Stimulated activated CD8-positive, alpha-beta memory T cell treated with anti-CD3 and anti-CD28 coated beads, Interleukin-15, amount 100 ng/mL, for 4 hours (primary cell): ENCODE results near the gene SOCS6.

Source experiments
- DNase-seq, 2 donors: peaks; one replicate each; pipeline ENCODE4 v3.0.0-alpha.2; 2020; ENCODE audit warnings: low read depth in 2 of 2

Gene SOCS6

DNA sequence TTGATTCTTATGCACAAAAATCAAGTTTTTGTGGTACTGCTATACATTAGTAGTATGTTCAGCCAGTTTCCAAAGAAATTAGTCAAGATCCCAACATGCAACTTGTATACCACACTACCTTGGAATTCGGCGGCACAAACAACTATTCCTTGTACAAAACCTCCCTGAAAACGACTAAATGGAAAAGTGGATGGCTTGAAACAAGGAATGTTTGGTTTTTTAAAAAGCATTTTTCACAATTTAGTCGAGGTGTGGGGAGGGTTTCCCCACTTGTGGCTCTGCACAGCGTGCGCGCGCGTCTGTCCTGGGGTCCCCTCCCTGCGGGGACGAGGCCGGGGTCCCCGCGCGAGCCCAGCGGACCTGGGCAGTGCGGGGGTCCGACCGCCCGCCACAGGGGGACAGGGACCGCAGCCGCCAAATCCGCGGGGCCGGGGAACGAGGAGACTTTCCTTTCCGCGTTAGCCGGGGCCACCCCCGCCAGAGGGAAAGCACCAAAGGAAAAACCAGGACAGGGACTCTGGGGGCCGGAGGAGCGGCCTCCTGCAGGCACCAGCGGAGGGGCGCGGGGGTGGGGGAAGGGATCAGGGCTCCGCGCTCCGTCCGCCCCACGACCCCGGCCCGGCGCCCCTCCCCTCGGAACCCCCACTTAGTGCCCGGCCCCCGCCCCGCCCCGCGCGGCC is 534 bp upstream of the SOCS6 start:
- DNase-seq = no peak

DNA sequence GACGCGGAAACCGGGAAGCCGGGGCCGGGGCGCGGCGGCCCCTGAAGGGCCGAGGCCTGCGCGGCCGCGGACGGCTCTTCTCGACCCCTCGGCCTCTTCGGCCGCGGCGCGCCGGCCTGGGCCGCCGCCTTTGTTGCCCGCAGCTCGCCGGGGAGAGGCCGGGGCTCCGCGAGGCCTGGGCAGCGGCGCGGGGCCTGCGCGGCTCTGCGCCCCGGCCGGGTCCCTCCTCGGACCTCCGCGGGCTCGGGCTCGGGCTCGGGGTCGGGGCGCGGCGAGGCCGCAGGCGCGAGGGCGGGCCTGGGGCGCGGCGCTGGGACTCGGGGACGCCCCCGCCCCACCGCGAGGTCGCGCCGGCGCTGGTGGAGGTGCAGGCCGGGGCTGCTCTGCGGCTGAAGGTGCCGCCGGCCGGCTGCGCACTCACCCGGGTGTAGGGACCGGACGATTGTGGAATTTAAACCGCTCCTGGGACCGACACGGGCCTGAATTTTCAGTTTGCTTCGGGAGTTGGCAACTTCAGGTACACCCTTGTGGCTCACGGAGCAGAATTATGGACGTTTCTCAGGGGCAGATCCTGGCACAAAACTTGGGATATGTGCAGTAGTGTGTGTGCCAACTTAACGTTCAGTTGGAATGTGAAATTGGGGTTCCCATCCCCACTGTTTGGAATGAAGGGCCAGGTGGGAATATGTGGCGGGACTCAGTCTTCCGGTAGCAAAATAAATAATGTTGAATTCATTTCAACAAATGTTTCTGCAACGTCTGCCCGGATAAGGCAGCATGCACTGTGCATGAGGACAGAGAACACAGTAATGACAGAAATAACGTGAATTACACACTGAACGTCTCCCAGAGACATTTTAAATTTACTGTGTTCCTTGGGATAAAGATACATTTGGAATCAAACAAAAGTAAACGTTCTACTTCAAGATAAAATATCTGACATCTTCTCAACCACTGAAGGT is 787 bp downstream of the SOCS6 start:
- DNase-seq = no peak

DNA sequence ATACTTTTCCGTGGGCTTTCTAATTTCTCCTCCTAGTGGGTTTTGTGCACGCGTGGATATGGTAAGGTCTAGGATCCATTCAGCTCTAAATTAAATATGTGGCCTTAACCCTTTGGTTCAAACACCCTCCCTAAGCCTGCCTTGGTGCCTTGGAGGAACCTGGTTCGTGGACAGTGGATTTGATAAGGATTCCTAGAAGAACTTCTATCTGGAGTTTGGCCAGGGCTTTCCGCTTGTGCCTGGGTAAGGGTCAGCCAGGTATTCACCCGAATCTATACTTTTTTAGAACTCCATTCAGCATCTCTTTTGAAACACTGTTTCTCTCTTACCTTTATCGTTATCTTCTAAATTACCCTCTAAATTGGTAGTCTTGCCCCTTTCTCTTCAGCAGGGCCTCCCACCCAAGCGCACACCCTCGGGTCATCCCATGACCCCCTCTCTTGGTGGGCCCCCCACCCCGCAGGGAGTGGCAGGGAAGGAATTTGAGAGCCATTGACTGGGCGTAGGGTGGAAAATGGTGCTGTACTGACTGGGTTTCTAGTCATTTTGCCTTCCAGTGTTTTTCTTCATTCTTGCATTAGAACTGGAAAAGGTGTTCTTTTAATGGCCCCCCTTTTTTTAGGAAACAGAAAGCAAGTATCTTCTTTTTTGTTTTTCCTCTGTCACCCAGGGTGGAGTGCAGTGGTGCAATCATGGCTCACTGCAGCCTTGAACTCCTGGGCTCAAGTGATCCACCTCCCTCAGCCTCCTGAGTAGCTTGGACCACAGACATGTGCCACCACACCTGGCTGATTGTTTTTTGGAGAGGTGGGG is 1.8 kb downstream of the SOCS6 start:
- DNase-seq = no peak

DNA sequence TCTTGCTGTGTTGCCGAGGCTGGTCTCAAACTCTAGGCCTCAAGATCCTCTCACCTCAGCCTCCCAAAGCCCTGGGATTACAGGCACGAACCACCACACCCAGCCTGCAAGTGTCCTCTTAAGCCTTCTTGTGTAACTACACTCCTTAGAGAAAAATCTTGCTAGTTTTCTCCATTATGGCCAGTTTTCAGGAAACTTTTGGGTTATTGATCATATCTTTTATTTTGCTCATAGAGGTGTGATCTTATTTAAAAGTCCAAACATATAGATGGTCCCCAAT is 2.4 kb downstream of the SOCS6 start:
- DNase-seq = no peak

DNA sequence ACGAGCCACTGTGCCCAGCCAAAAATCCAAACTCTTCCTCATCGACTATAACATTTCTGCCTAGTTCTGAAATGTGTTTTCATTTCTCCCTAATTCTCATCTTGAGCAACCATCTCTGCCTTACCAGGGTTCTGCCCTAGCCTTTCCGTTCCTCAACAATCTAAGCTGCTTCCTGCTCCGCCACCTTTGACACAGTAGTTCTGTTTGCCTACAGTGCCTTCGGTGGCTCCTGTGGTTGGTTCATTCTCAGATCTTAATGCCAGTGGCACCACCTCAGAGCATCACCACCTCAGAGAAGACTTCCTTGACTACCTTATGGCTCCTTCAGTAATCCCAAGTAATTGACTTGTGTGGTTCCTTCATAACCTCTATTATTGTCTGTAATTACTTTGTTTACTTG is 3.8 kb downstream of the SOCS6 start:
- DNase-seq = no peak

DNA sequence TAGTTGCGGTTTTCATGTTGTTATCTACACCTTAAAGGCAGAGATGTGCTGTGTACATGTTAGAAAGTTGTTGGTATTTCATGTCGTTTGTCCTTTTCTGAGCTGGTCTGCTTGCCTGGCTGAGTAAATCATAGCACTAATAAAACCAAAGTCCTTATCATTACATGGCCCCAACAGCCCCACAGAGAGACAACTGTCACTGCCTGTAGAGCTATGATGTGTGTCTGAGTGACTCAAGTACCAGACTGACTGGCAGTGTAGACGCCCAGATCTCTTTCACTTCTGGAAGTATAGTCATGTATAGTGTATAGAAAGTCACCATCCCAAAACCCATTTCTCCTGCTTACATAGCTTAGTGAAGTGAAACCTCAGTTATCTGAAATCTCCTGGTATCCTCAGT is 4.3 kb downstream of the SOCS6 start:
- DNase-seq = no peak

DNA sequence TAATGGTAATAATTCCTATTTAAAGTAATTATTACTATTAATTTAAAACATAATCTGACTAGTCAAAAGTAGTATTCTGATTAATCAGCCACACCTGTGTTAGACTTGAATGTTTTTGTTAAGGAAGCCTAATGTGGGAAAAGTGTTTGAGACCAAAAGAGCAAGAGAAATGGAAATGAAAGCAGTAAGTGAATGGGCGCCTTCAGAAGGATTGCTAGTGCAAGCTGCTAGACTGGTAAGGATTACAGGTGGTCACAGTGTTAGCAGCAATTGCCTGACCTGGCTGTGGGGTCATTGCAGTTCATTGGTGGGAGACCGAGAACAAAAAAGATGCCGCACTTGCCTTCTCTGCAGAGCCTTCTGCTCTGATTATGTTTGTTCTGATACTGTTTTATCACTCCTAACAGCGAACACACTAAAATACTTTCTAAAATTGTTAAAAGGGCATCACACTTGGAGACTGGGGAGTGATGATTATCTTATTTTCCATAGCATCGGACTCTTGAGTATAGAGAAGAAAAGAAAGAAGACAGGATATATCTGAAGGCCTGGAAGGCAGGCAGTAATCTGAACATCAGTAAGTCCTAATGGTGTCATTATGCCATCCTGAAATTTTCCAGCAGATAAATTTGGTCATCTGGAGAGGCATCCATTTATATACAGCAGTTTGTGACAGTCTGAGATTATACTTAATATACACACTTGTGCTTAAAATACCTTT is 5.8 kb downstream of the SOCS6 start:
- no peak for DNase-seq

DNA sequence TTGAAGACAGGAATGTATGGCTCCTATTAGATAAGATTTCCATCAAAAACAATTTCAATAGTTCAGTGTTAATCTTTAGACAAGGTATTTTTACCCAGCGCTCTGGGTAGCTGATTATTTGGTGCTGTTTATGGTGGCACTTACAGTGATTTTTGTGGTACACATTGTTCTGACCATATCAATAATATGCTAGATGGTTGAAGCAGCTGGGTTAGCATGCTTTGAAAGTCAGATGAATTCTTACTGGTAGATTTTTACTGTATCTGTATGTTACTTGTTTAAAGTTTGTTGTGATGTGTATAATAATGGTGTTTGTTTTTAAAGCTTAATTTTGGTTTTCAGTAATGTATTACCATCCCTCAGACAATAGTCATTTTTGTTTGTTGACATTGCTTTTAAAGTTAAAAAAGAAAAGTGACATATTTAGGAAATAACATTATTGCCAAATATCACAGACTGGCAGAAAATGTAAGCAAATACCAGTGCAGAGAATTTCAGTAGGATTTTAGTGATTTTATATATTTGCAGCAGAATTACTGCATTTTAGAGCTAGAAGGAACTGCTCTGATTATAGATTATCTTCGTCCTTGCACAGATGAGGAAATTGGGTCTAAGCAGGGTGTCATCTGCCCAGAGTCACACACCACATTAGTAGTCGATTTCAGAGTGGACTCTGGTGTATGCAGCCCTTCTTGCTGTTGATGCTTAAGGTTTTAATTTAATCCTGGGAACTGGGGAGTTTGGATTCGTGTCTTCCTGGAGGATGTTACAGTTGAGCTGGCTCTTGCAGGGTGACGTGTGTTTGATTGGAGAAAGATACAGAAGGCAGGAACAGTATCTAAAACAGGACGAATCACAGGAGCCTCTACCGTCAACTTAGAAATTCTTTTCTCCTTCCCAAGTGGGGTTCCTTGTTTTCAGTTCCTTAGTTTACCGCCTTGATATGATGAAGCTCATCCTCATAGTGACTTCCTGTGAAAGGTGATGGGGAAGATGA is 6.6 kb downstream of the SOCS6 start:
- no peak for DNase-seq

DNA sequence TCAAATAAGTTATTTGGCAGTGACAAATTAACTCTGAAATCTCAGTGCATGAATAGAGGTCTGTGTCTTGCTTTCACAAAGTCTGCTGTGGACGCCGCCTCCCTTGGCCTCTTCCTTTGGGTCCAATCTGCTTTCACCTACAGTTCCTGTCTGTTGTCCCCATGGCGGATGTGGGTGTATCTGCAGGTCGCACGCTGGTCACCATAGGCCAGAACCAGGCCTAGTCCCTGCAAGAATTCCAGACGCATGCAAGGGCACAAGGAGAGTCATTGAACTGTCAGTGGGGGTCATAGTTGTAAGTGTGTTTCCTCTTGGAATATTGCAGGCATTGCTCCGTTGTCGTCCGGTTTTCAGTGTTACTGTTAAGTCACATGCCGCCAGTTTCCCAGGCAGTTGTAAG is 7.4 kb downstream of the SOCS6 start:
- no peak for DNase-seq

DNA sequence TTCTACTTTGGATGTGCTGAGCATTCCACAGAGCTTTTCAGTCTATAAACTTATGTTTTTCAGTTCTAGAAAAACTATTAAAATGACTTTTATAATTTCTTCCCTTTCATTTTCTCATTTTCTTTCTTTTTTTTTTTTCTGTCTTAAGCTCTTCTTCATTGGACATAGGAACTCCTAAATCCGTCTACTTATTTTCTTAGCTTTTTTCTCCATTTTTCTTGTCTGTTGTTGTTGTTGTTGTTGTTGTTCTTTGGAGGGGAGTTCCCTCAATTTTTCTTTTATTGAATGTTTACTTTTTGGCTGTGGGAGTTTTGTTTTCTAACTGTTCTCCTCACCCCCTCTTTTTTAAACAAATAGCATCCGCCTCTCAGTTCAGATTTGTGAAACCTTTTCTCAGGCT is 7.9 kb downstream of the SOCS6 start:
- DNase-seq = no peak

DNA sequence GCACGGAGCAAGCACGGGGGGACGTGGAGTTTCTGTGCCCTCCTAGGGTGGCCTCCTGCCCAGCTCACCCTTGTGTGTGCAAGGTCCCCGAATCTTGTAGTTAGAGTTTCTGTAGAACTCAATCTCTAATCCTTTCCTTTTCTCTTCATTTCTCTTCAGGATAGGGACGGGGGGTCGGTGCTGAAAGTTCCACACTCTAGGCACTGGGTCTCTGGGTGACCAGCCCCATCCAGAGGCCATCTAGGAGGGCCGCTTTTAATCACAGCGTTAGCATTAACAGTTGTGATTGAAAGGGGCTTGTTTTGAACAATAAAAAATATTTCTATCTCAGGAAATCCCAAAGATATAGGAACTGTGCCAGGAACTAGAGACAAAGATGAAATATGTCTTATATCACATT is 10.5 kb downstream of the SOCS6 start:
- no peak for DNase-seq

DNA sequence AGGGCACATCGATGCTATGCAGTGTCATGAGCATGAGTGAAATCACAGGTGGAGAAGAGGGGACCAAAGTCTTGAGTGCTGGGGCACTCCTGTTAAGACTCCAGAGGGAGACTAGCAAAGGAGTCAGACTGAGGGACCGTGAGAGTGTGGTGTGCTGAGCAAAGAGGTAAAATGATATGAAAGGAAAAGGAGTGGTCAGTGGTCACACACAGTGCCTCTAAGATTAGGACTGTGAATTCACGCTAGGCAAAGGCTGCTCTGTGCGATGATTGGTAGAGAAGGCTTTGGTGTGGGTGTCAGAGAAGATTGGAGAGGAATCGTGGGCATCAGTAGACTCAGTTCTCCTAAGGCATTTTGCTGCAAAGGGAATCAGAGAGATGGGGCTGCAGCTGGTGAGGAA is 12.8 kb downstream of the SOCS6 start:
- DNase-seq = no peak

DNA sequence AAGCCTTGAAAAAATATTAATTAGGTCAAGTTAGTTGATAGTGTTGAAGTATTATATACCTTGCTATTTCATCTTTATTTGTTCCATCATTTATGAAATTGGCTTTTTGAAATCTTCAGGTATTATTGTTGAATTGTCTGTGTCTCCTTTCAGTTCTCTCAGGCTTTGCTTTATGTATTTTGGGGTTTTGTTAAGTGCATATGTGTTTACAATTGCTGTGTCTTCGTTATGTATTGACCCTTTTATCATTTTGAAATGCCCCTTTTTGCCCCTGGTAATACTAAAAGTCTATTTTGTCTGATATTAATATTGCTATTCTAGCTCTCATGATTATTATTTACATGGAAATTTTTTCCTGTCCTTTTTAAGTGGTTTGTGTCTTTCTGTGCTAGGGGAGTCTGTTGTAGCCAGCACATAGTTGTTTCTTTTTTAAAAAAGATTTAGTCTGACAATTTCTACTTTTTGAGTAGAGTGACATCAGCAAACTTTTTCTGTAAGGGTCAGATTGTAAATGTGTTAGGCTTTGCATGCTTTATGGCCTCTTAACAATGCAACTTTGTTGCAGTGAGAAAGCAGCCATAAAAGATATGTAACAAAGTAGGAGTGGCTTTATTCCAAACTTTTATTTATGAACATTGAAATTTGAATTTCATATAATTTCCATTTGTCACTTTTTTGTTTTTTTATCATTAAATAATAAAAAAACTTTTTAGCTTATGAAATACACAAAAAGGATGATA is 19.9 kb downstream of the SOCS6 start:
- DNase-seq = no peak

DNA sequence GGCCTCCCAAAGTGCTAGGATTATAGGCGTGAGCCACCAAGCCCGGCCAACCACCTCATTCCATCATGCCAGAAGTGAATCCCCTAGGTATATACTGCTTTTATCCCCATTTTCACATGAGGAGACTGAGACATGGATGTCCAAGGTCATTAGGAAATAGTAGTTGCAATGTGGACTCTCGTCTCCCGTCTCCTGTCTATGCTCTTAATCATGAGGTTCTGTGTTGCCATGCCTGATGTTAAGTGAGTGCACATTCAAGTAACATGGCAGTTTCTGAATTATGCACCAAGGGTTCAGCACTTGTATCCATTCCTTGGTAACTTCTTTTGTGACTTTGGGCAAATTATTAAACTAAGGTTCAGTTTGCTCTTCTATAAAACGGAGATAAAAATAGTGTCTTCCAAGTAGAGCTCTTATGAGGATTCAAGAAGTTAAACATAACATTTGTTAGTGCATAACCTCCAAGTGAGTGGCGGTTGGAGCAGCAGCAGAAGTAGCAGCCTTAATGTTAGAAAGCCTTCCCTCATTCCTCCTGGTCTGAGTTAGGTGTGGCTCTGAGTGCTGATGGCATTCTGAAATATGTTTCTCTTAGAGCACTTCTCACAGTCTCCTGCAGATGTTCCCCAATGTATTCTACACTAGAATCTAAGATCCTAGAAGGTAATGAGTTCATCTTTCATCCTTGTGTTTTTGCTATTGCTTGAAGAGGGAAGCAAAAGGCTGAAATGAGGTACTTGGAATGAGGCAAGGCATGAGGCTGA is 21.9 kb downstream of the SOCS6 start:
- DNase-seq = no peak

DNA sequence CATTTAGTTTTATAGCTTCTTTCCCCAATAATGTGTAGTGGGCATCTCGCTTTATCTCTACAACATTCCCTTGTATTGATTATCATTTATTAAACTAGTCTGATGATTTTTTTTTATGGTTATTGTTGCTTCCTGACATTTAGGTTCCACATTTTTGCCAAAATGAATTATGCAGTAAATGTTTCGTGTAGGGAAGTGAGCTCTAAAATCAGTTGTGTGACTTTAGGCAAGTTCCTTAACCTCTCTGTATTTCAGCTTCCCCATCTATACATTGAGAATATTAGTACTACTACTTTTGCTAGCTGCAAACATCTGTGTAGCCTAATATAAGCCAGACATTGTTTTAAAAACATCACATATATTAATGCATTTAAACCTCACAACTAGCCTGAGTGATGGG is 22.9 kb downstream of the SOCS6 start:
- DNase-seq = no peak

DNA sequence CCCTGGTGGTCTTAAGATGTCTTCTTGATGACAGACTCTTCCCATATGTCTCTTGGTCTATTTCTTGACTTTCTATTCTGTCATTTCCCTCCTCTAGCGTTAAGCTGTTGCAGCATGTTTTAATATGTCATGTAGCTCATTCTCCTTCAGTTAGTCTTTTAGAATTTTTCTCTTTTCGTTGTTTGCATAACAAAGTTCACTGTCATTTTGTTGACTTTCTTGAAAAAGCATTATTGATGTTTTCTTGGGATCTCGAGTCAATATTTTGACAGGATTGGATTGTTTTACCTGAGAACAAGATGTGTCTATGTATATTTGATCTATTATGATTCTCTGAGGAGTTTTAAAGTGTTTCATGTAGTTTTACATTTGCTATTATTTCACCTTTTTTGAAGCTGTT is 24.8 kb downstream of the SOCS6 start:
- DNase-seq = no peak

DNA sequence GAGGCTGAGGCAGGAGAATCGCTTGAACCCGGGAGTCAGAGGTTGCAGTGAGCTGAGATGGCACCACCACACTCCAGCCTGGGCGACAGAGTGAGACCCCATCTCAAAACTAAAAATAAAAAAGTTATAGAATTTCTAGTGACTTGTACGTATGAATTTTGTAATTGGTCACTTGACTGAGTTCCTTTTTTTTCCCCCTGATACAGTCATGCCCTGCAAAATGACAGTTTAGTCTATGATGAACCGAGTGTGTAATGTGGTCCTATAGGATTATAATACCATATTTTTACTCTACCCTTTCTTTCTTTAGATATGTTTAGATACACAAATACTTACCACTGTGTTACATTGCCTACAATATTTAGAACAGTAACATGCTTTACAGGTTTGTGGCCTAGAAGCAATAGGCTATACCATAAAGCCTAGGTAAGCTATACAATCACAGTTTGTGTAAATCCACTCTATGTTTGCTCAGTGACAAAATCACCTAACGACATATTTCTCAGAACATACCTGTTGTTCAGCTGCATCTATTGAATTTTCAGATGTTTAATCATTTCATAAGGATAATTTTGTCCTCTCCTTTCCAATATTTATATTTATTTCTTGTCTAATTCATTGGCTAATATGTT is 25.4 kb downstream of the SOCS6 start:
- no peak for DNase-seq

DNA sequence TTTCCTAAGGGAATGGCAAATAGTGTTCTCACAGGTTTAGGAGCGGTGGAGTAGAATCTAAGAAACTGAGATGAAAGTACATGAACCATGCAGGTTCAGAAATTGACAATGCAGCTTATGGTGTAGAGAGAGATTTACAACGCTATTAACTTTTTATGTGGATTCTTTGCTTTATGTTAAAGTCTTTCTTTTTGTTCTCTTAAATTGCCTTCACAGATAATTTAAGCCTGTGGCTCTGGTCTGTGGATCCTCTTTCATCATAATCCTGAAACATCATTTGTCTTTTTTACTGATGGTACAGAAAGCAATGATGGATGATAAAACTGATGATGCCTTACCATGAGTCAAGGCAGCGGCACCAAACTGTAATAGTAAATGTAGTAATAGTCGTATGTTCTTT is 30.3 kb downstream of the SOCS6 start:
- DNase-seq = no peak

DNA sequence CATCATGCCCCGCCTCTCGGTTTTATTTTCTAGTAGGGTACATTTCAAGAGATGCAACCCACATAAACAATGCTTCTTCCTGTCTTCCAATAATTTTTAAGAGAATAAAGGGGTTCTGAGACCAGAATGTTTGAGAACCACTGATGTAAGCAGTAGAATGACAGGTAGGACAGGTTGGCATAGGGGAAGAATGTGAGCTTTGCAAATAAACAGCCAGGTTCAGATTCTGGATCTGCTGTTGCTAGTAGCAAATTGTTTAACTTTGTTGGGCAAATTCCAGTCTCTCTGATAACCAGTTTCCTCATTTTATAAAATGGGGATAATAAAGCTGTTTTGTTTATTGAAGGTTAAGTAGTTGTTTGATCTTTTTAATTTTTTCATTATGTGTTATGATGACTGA is 32.8 kb downstream of the SOCS6 start:
- DNase-seq = no peak
